Parathyroid adenoma (tissue), 2 donors: ENCODE measurements around the gene HOMER3.
"Not testable (repeated sequence)": the region's sequence is repeated elsewhere in the genome, so short reads cannot be mapped to it uniquely, and the experiment has no call there.

Experiments used
- H2AFZ ChIP-seq: fragments of 300-600 bp; sonication (generic); one replicate; pipeline ENCODE4 v1.7.0; 2017; ENCODE audit warnings: antibody characterized with exemption, mild to moderate bottlenecking
- H3K27ac ChIP-seq: fragments of 300-600 bp; sonication (generic); one replicate; pipeline ENCODE4 v1.7.0; 2017
- H3K27me3 ChIP-seq: fragments of 300-600 bp; sonication (generic); one replicate; pipeline ENCODE4 v1.7.0; 2017; ENCODE audit warnings: low read length; ENCODE audit not compliant: control insufficient read depth, insufficient read depth
- H3K36me3 ChIP-seq: fragments of 300-600 bp; sonication (generic); one replicate; pipeline ENCODE4 v1.7.0; 2017; ENCODE audit warnings: low read length; ENCODE audit not compliant: control insufficient read depth, insufficient read depth
- H3K4me1 ChIP-seq: fragments of 300-600 bp; sonication (generic); one replicate; pipeline ENCODE4 v1.7.0; 2017; ENCODE audit warnings: control low read depth
- H3K4me2 ChIP-seq: fragments of 300-600 bp; sonication (generic); one replicate; pipeline ENCODE4 v1.7.0; 2017; ENCODE audit warnings: low read length
- H3K4me3 ChIP-seq: fragments of 300-600 bp; sonication (generic); one replicate; pipeline ENCODE4 v1.7.0; 2017; ENCODE audit warnings: low read depth, low read length
- H3K79me2 ChIP-seq: fragments of 300-600 bp; sonication (generic); one replicate; pipeline ENCODE4 v1.7.0; 2017; ENCODE audit warnings: control low read depth
- H3K9ac ChIP-seq: fragments of 300-600 bp; sonication (generic); one replicate; pipeline ENCODE4 v1.7.0; 2017; ENCODE audit warnings: mild to moderate bottlenecking
- H3K9me3 ChIP-seq: fragments of 300-600 bp; sonication (generic); one replicate; pipeline ENCODE4 v1.7.0; 2017; ENCODE audit warnings: low read length; ENCODE audit not compliant: control insufficient read depth
- TF ChIP-seq, protein P1 (sequence below): fragments of 300-600 bp; sonication (generic); IDR thresholded peaks from one replicate; pipeline ENCODE4 v1.7.0; 2017; ENCODE audit warnings: antibody characterized with exemption, mild to moderate bottlenecking
- donor health status: primary hyperparathyroidism.

Gene HOMER3

DNA sequence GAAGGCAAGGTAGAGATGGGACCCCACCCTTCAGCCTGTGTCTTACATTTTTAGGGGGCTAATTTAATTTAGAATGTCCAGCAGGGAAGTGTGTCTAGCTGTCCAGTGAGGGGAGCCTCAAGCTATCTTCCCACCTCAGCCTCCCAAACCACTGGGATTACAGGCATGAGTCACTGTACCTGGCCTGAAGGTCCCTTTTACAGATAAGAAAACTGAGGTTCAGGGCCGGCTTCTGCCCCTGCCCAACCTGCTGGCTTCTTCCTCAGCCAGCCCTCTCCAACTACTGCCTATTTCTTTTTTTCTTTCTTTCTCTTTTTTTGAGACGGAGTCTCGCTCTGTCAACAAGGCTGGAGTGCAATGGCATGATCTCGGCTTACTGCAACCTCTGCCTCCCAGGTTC lies 19.4 kb upstream of the HOMER3 start:
- TF ChIP-seq, protein P1, sequence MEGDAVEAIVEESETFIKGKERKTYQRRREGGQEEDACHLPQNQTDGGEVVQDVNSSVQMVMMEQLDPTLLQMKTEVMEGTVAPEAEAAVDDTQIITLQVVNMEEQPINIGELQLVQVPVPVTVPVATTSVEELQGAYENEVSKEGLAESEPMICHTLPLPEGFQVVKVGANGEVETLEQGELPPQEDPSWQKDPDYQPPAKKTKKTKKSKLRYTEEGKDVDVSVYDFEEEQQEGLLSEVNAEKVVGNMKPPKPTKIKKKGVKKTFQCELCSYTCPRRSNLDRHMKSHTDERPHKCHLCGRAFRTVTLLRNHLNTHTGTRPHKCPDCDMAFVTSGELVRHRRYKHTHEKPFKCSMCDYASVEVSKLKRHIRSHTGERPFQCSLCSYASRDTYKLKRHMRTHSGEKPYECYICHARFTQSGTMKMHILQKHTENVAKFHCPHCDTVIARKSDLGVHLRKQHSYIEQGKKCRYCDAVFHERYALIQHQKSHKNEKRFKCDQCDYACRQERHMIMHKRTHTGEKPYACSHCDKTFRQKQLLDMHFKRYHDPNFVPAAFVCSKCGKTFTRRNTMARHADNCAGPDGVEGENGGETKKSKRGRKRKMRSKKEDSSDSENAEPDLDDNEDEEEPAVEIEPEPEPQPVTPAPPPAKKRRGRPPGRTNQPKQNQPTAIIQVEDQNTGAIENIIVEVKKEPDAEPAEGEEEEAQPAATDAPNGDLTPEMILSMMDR = no peak
- no peak overlapping the region for H2AFZ ChIP-seq
- H3K9me3 ChIP-seq = no peaks in the 10 kb centered on the region
- H3K9ac ChIP-seq = no peak overlapping the region
- no peaks in the 10 kb centered on the region for H3K27me3 ChIP-seq
- H3K27ac ChIP-seq = no peak overlapping the region
- no peak overlapping the region for H3K4me2 ChIP-seq
- H3K79me2 ChIP-seq = no peaks in the 10 kb centered on the region
- H3K4me1 ChIP-seq = no peaks in the 10 kb centered on the region
- no peaks in the 10 kb centered on the region for H3K36me3 ChIP-seq
- H3K4me3 ChIP-seq = no peak overlapping the region

DNA sequence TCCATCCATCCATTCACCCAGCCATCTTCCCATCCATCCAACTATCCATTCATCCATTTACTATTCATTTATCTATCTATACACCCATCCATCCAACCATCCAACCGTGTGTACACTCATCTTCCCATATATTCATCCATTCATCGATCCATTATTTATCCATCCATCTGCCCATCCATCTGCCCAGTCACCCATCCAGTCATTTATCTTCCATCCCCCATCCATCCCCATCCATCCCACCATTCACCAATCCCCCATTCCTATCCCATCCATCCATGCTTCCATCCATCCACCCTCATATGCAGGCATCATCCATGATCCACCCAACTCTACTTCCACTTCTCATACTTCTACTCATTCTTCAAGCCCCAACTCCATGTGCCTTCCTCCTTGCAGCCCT lies 14.0 kb upstream of the HOMER3 start:
- no peak overlapping the region for H3K9ac ChIP-seq
- H3K4me1 ChIP-seq = peaks cover 5% of the 10 kb centered on the region
- no peak overlapping the region for H3K27ac ChIP-seq
- H3K27me3 ChIP-seq = no peaks in the 10 kb centered on the region
- TF ChIP-seq, protein P1 = no peak
- no peak overlapping the region for H2AFZ ChIP-seq
- no peaks in the 10 kb centered on the region for H3K9me3 ChIP-seq
- H3K4me3 ChIP-seq = no peak overlapping the region
- no peak overlapping the region for H3K4me2 ChIP-seq
- no peaks in the 10 kb centered on the region for H3K79me2 ChIP-seq
- H3K36me3 ChIP-seq = no peaks in the 10 kb centered on the region

DNA sequence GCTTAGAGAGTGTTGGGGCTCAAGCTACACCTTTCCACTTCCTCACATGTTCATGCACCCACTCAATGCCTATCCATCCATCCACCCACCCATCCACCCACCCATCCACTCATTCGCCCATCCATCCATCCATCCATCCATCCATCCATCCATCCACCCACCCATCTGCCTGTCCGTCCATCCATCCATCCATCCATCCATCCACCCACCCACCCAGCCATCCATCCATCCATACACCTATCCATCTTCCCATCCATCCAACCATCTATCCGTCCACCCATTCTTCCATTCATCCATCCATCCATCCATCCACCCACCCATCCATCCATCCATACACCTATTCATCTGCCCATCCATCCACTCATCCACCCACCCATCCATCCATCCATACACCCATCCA lies 13.1 kb upstream of the HOMER3 start:
- no peak overlapping the region for H3K4me2 ChIP-seq
- TF ChIP-seq, protein P1 = no peak
- no peak overlapping the region for H3K27ac ChIP-seq
- no peaks in the 10 kb centered on the region for H3K36me3 ChIP-seq
- H2AFZ ChIP-seq = no peak overlapping the region
- H3K9me3 ChIP-seq = no peaks in the 10 kb centered on the region
- peaks cover 5% of the 10 kb centered on the region for H3K4me1 ChIP-seq
- H3K27me3 ChIP-seq = no peaks in the 10 kb centered on the region
- H3K79me2 ChIP-seq = no peaks in the 10 kb centered on the region
- no peak overlapping the region for H3K4me3 ChIP-seq
- H3K9ac ChIP-seq = no peak overlapping the region

- H3K27ac ChIP-seq = peak overlapping the region; percentile 68
- H3K9me3 ChIP-seq, H3K36me3 ChIP-seq, H3K27me3 ChIP-seq, H3K9ac ChIP-seq, H3K4me3 ChIP-seq, H3K4me1 ChIP-seq, H3K79me2 ChIP-seq: not testable (repeated sequence)
- H3K4me2 ChIP-seq = peak overlapping the region; percentile 38
- peak overlapping the region; percentile 75 for H2AFZ ChIP-seq
These were observed 11.5 kb upstream of the HOMER3 start for GRCh38 chr19:18952364-18953003.

DNA sequence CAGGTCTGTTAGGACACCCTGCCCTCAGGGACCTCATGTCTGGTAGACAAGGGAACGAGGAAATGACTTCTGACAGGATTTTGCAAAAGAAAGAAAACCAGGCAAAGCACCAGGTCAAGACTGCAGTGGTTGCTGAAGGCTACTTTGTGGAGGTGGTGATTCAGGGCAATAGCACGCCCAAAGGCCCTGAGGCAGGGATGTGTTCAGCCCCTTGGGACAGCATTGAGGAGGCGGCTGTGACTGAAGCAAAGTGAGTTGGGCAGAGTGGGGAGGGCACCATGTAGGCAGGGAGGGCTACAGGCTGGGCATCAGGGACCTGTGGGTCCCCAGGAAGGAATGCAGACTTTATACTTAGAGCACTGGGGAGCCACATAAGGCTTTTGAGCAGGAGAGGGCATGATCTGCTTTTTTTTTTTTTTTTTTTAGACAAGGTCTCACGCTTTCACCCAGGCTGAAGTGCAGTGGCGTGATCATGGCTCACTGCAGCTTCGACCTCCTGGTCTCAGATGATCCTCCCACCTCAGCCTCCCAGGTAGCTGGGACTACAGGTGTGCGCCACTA lies 10.8 kb upstream of the HOMER3 start:
- no peak overlapping the region for H3K4me3 ChIP-seq
- peak overlapping the region; percentile 68 for H3K27ac ChIP-seq
- no peaks in the 10 kb centered on the region for H3K79me2 ChIP-seq
- no peaks in the 10 kb centered on the region for H3K36me3 ChIP-seq
- H3K9ac ChIP-seq = no peak overlapping the region
- H3K4me2 ChIP-seq = no peak overlapping the region
- peaks cover 5% of the 10 kb centered on the region for H3K4me1 ChIP-seq
- H2AFZ ChIP-seq = no peak overlapping the region
- no peaks in the 10 kb centered on the region for H3K27me3 ChIP-seq
- no peaks in the 10 kb centered on the region for H3K9me3 ChIP-seq
- TF ChIP-seq, protein P1 = no peak
